HepG2 (cell line): ENCODE data around the gene CSNK2B. TPM values are rescaled to one million over a fixed set of nuclear protein-coding genes. Genes with fewer than 3 reads are reported as not detected.

ENCODE experiments used
- HDAC1 ChIP-seq: sonication (generic); formaldehyde crosslinking; IDR thresholded peaks from 2 replicates; pipeline ENCODE4 v1.5.1; 2020; ENCODE audit warnings: mild to moderate bottlenecking, missing genetic modification reagents
- HNF4A ChIP-seq: sonication (generic); formaldehyde crosslinking; IDR thresholded peaks from 2 replicates; pipeline ENCODE4 v1.4.0; 2020; ENCODE audit warnings: missing genetic modification reagents
- KDM5A ChIP-seq: fragments of 200-600 bp; sonication (generic); IDR thresholded peaks from 2 replicates; pipeline ENCODE4 v1.7.0; 2018; ENCODE audit warnings: antibody characterized with exemption, mild to moderate bottlenecking, low read length, borderline replicate concordance
- KLF12 ChIP-seq: sonication (generic); formaldehyde crosslinking; IDR thresholded peaks from 2 replicates; pipeline ENCODE4 v1.4.0; 2020; ENCODE audit warnings: missing genetic modification reagents, borderline replicate concordance
- MAFF ChIP-seq: IDR thresholded peaks from 2 replicates; pipeline ENCODE4 v1.6.1; 2011; ENCODE audit warnings: low read depth, low read length, improper control_type of control experiment
- MIER3 ChIP-seq: IDR thresholded peaks from 2 replicates; pipeline ENCODE4 v1.6.1; 2016; ENCODE audit warnings: missing compliant biosample characterization, borderline replicate concordance
- NBN ChIP-seq: fragments of 450-650 bp; conservative IDR thresholded peaks from 2 replicates; pipeline ENCODE4 v1.6.1; 2017
- NCOR1 ChIP-seq: fragments of 200-600 bp; sonication (generic); IDR thresholded peaks from 2 replicates; pipeline ENCODE4 v1.7.0; 2017; ENCODE audit warnings: antibody characterized with exemption, low read length, borderline replicate concordance
- NFIC ChIP-seq: IDR thresholded peaks from 2 replicates; pipeline ENCODE4 v1.6.1; 2012; ENCODE audit warnings: mild to moderate bottlenecking, low read length, inconsistent platforms
- REPIN1 ChIP-seq: sonication (generic); formaldehyde crosslinking; IDR thresholded peaks from 2 replicates; pipeline ENCODE4 v1.8.0; 2022; ENCODE audit warnings: missing genetic modification reagents, low read depth, mild to moderate bottlenecking, borderline replicate concordance
- YY1 ChIP-seq: IDR thresholded peaks from 2 replicates; pipeline ENCODE4 v1.6.1; 2011; ENCODE audit warnings: low read length, low read depth, moderate library complexity, mild to moderate bottlenecking; ENCODE audit not compliant: insufficient read depth, insufficient replicate concordance
- ZNF432 ChIP-seq: sonication (generic); formaldehyde crosslinking; IDR thresholded peaks from 2 replicates; pipeline ENCODE4 v1.5.0; 2020; ENCODE audit warnings: missing genetic modification reagents, mild to moderate bottlenecking, borderline replicate concordance
- ZNF510 ChIP-seq: sonication (generic); formaldehyde crosslinking; IDR thresholded peaks from 2 replicates; pipeline ENCODE4 v1.4.0; 2020; ENCODE audit warnings: low read depth, mild to moderate bottlenecking, missing genetic modification reagents
- ZNF615 ChIP-seq: sonication (generic); formaldehyde crosslinking; IDR thresholded peaks from 2 replicates; pipeline ENCODE4 v1.5.0; 2020; ENCODE audit warnings: mild to moderate bottlenecking, missing genetic modification reagents, borderline replicate concordance
- ZNF678 ChIP-seq: sonication (generic); formaldehyde crosslinking; IDR thresholded peaks from 2 replicates; pipeline ENCODE4 v1.4.0; 2020; ENCODE audit warnings: mild to moderate bottlenecking, missing genetic modification reagents
- polyA plus RNA-seq, 8 experiments: library from polyadenylated mRNA; depleted of rRNA in 3 of 8; stranded (reverse) in 7 of 8; unstranded in 1 of 8; fragments of >200 nt; fragmentation: Illumina TruSeq in 4 of 8; extraction: Trizol in 4 of 8; gene quantifications; 2 replicates each; pipeline versions ENCODE4 v1.2.1 to v1.2.3, GENCODE V29; 2011 to 2016; ENCODE audit warnings: low read depth in 4 of 8, missing spikeins in 1 of 8, mixed read lengths in 1 of 8; ENCODE audit not compliant: insufficient read depth in 1 of 8
- total RNA-seq, 5 experiments: library from RNA; depleted of rRNA; stranded (reverse); fragments of >200 nt; fragmentation: Illumina TruSeq; extraction: Trizol; gene quantifications; 2 replicates each; pipeline ENCODE4 v1.2.3, GENCODE V29; 2016; ENCODE audit warnings: low read depth in 1 of 5
- TF ChIP-seq, protein P1 (sequence below): sonication (generic); formaldehyde crosslinking; IDR thresholded peaks from 2 replicates; pipeline ENCODE4 v1.4.0; 2020; ENCODE audit warnings: missing genetic modification reagents
- TF ChIP-seq, protein P2 (sequence below): sonication (generic); formaldehyde crosslinking; IDR thresholded peaks from 2 replicates; pipeline ENCODE4 v1.8.1; 2023; ENCODE audit warnings: missing genetic modification reagents, mild to moderate bottlenecking, borderline replicate concordance
- TF ChIP-seq, protein P3 (sequence below): sonication (generic); formaldehyde crosslinking; IDR thresholded peaks from 2 replicates; pipeline ENCODE4 v1.8.0; 2022; ENCODE audit warnings: mild to moderate bottlenecking, missing genetic modification reagents
- TF ChIP-seq, protein P4 (sequence below): sonication (generic); formaldehyde crosslinking; conservative IDR thresholded peaks from 2 replicates; pipeline ENCODE4 v1.8.1; 2023; ENCODE audit warnings: missing genetic modification reagents

Gene CSNK2B
- total and polyA plus RNA-seq, 2 of the 13 experiments (the other 11 are each of a cell fraction or from before 2014, with no cell fraction given): 111 to 296 TPM

DNA sequence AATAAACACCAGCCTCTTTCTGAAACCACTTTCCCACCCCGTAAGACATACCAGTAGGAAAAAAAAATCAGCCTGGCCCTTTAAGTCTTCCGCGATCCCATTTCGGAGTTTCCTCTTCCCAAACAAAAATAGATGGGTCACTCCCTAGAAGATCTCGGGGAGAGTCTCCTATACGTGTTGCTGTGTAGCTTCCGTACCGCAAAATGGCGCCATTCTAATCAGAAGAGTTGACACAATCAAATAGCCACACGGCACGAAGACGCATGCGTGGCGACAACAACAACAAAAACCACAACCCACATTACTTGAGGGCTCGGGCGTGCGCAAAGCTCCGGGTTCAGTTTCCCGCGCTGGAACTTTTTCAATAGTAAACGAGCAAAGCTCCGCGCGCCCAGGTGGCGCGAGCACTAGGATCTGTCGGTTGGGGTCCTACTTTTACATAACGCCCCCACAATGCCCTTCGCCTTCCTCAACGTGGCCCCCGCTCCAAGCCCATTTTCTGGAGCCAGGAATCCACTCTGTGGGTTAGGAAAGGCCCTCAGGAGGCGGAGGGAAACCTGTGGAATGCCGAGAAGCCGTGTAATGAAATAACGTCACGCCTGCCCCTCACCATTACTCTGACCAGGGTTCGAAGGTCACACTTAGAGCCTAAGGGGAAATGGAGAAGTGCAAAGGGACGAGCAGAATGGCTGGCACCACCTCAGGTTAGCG, 935 bp upstream of the CSNK2B start, which contains the start of gene GPANK1 (continued):
- TF ChIP-seq, protein P1, sequence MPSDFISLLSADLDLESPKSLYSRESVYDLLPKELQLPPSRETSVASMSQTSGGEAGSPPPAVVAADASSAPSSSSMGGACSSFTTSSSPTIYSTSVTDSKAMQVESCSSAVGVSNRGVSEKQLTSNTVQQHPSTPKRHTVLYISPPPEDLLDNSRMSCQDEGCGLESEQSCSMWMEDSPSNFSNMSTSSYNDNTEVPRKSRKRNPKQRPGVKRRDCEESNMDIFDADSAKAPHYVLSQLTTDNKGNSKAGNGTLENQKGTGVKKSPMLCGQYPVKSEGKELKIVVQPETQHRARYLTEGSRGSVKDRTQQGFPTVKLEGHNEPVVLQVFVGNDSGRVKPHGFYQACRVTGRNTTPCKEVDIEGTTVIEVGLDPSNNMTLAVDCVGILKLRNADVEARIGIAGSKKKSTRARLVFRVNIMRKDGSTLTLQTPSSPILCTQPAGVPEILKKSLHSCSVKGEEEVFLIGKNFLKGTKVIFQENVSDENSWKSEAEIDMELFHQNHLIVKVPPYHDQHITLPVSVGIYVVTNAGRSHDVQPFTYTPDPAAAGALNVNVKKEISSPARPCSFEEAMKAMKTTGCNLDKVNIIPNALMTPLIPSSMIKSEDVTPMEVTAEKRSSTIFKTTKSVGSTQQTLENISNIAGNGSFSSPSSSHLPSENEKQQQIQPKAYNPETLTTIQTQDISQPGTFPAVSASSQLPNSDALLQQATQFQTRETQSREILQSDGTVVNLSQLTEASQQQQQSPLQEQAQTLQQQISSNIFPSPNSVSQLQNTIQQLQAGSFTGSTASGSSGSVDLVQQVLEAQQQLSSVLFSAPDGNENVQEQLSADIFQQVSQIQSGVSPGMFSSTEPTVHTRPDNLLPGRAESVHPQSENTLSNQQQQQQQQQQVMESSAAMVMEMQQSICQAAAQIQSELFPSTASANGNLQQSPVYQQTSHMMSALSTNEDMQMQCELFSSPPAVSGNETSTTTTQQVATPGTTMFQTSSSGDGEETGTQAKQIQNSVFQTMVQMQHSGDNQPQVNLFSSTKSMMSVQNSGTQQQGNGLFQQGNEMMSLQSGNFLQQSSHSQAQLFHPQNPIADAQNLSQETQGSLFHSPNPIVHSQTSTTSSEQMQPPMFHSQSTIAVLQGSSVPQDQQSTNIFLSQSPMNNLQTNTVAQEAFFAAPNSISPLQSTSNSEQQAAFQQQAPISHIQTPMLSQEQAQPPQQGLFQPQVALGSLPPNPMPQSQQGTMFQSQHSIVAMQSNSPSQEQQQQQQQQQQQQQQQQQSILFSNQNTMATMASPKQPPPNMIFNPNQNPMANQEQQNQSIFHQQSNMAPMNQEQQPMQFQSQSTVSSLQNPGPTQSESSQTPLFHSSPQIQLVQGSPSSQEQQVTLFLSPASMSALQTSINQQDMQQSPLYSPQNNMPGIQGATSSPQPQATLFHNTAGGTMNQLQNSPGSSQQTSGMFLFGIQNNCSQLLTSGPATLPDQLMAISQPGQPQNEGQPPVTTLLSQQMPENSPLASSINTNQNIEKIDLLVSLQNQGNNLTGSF: peak; percentile 80; the same call in 1 of the 2 replicates
- TF ChIP-seq ZNF615 (CRISPR knock-in tag): 0 out of 2 replicates have a peak, but pooled peaks have one; percentile 68
- TF ChIP-seq ZNF678: peak; percentile 15; the same call in 1 of the 2 replicates
- peak; percentile 25; the same call in 1 of the 2 replicates for TF ChIP-seq MAFF
- TF ChIP-seq ZNF432 (CRISPR knock-in tag): no peak
- TF ChIP-seq NCOR1: peak; percentile 58; the same call in 1 of the 2 replicates
- peak; percentile 39; the same call in 1 of the 2 replicates for TF ChIP-seq NFIC
- TF ChIP-seq NBN: no peak
- peak; percentile 65 for TF ChIP-seq HNF4A
- TF ChIP-seq ZNF510 (CRISPR knock-in tag): no peak; the same call in 1 of the 2 replicates
- 0 out of 2 replicates have a peak, but pooled peaks have one; percentile 28 for TF ChIP-seq KLF12 (CRISPR knock-in tag)
- TF ChIP-seq KDM5A: peak; percentile 79
- peak; percentile 43; the same call in 1 of the 2 replicates for TF ChIP-seq MIER3 (CRISPR knock-in tag)
- peak; percentile 96 for TF ChIP-seq YY1
- TF ChIP-seq REPIN1 (CRISPR knock-in tag): peak; percentile 66; the same call in 1 of the 2 replicates
- TF ChIP-seq, protein P2, sequence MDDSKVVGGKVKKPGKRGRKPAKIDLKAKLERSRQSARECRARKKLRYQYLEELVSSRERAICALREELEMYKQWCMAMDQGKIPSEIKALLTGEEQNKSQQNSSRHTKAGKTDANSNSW (CRISPR knock-in tag): peak; percentile 89; the same call in 1 of the 2 replicates
- TF ChIP-seq, protein P3, sequence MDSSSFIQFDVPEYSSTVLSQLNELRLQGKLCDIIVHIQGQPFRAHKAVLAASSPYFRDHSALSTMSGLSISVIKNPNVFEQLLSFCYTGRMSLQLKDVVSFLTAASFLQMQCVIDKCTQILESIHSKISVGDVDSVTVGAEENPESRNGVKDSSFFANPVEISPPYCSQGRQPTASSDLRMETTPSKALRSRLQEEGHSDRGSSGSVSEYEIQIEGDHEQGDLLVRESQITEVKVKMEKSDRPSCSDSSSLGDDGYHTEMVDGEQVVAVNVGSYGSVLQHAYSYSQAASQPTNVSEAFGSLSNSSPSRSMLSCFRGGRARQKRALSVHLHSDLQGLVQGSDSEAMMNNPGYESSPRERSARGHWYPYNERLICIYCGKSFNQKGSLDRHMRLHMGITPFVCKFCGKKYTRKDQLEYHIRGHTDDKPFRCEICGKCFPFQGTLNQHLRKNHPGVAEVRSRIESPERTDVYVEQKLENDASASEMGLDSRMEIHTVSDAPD: no peak
- TF ChIP-seq, protein P4, sequence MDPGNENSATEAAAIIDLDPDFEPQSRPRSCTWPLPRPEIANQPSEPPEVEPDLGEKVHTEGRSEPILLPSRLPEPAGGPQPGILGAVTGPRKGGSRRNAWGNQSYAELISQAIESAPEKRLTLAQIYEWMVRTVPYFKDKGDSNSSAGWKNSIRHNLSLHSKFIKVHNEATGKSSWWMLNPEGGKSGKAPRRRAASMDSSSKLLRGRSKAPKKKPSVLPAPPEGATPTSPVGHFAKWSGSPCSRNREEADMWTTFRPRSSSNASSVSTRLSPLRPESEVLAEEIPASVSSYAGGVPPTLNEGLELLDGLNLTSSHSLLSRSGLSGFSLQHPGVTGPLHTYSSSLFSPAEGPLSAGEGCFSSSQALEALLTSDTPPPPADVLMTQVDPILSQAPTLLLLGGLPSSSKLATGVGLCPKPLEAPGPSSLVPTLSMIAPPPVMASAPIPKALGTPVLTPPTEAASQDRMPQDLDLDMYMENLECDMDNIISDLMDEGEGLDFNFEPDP (CRISPR knock-in tag): 0 out of 2 replicates have a peak, but pooled peaks have one; percentile 14
- TF ChIP-seq HDAC1: peak; percentile 34; the same call in 1 of the 2 replicates
